ENCODE data around the gene FOXP2. TPM values are rescaled to one million over a fixed set of nuclear protein-coding genes. Genes with fewer than 3 reads are reported as not detected.

FOXP2 gene
- total RNA-seq, 1 experiment from 2014 or later: 0.17 TPM

DNA sequence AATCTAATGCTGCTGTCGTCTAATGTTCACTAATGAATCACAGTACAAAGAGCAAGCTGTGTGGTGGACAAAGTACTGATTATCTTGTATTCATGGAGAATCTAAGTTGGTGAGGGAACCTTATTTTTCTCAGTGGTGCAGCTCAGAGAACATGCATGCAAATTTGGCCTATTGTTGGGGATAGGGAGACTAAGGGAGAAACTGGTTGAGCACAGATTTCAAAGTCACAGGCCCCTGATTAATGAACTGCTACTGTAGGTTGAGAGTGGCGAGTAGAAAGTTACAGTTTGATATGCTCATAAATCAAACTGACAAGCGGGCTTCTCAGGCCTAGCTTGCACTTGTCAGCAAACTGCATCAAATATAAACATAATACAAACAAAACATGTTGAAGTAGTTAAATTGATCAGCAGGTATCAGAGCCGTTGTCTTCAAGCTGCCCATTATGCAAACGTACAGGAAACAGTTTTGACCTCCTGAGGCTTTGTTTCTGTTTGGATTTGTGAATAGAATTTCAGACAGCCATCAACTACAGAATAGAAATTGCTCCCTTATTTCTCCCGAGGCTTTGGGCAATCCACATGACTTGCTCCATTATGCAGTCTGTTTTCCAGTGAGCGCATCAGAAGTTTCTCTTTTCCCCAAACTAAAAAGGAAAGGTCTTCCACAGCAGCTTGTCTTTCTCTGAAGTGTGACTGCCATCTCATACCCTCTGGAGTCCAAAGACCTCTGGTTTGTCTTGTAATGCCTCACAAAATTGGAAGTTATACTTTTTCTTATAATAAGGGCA lies 215.8 kb downstream of the FOXP2 start (continued):
- TF ChIP-seq, protein P1, sequence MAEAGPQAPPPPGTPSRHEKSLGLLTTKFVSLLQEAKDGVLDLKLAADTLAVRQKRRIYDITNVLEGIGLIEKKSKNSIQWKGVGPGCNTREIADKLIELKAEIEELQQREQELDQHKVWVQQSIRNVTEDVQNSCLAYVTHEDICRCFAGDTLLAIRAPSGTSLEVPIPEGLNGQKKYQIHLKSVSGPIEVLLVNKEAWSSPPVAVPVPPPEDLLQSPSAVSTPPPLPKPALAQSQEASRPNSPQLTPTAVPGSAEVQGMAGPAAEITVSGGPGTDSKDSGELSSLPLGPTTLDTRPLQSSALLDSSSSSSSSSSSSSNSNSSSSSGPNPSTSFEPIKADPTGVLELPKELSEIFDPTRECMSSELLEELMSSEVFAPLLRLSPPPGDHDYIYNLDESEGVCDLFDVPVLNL (CRISPR knock-in tag; IDR thresholded peaks at IDR 0.05; ENCODE audit: borderline replicate concordance, low read depth): no peak
- TF ChIP-seq, protein P2, sequence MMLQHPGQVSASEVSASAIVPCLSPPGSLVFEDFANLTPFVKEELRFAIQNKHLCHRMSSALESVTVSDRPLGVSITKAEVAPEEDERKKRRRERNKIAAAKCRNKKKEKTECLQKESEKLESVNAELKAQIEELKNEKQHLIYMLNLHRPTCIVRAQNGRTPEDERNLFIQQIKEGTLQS (CRISPR knock-in tag; conservative IDR thresholded peaks at IDR 0.05): no peak
- TF ChIP-seq ZNF396 (CRISPR knock-in tag; IDR thresholded peaks at IDR 0.05; ENCODE audit: borderline replicate concordance) (no peak), GTF2I (CRISPR knock-in tag; conservative IDR thresholded peaks at IDR 0.05) (no peak), ATF1 (CRISPR knock-in tag; IDR thresholded peaks at IDR 0.05) (no peak), SMAD4 (CRISPR knock-in tag; IDR thresholded peaks at IDR 0.05) (no peak)
- TF ChIP-seq, protein P3, sequence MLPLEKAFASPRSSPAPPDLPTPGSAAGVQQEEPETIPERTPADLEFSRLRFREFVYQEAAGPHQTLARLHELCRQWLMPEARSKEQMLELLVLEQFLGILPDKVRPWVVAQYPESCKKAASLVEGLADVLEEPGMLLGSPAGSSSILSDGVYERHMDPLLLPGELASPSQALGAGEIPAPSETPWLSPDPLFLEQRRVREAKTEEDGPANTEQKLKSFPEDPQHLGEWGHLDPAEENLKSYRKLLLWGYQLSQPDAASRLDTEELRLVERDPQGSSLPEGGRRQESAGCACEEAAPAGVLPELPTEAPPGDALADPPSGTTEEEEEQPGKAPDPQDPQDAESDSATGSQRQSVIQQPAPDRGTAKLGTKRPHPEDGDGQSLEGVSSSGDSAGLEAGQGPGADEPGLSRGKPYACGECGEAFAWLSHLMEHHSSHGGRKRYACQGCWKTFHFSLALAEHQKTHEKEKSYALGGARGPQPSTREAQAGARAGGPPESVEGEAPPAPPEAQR (CRISPR knock-in tag; IDR thresholded peaks at IDR 0.05): no peak
- TF ChIP-seq, protein P4, sequence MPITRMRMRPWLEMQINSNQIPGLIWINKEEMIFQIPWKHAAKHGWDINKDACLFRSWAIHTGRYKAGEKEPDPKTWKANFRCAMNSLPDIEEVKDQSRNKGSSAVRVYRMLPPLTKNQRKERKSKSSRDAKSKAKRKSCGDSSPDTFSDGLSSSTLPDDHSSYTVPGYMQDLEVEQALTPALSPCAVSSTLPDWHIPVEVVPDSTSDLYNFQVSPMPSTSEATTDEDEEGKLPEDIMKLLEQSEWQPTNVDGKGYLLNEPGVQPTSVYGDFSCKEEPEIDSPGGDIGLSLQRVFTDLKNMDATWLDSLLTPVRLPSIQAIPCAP (CRISPR knock-in tag; IDR thresholded peaks at IDR 0.05): no peak
- TF ChIP-seq, protein P5, sequence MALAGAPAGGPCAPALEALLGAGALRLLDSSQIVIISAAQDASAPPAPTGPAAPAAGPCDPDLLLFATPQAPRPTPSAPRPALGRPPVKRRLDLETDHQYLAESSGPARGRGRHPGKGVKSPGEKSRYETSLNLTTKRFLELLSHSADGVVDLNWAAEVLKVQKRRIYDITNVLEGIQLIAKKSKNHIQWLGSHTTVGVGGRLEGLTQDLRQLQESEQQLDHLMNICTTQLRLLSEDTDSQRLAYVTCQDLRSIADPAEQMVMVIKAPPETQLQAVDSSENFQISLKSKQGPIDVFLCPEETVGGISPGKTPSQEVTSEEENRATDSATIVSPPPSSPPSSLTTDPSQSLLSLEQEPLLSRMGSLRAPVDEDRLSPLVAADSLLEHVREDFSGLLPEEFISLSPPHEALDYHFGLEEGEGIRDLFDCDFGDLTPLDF (CRISPR knock-in tag; IDR thresholded peaks at IDR 0.05): no peak

DNA sequence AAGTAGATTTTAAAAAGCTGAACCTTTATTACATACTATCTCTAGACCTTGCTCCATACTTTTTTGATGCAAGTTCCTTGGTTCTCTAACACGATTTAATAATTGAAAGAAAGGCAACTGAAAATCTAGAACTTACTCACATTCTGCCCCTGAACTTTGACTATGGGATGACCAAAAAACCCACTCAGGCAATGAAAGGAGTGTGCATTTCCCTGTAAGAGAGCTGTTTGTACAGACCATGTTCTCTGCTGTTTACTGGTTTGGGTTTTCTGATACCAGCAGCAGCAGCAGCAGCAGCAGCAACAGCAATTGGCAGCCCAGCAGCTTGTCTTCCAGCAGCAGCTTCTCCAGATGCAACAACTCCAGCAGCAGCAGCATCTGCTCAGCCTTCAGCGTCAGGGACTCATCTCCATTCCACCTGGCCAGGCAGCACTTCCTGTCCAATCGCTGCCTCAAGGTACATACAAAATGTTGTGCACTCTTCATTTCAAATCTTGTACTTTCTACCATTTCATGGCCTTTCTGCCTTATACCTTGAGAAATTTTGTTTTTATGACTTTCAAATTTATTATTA lies 216.7 kb downstream of the FOXP2 start:
- ATAC-seq: peak; percentile 29; the same call in 1 of the 2 replicates
- Mint-ChIP-seq H3K27ac (peak overlapping the region; percentile 76), H3K36me3 (no peaks in the 10 kb centered on the region), H3K4me1 (peaks cover 39% of the 10 kb centered on the region), H3K9me3 (no peaks in the 10 kb centered on the region), H3K4me3 (no peak overlapping the region), H3K27me3 (ENCODE audit: low read depth) (no peaks in the 10 kb centered on the region)
- DNase-seq (ENCODE audit: low spot score): no peak
- TF ChIP-seq, protein P6, sequence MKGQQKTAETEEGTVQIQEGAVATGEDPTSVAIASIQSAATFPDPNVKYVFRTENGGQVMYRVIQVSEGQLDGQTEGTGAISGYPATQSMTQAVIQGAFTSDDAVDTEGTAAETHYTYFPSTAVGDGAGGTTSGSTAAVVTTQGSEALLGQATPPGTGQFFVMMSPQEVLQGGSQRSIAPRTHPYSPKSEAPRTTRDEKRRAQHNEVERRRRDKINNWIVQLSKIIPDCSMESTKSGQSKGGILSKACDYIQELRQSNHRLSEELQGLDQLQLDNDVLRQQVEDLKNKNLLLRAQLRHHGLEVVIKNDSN (CRISPR knock-in tag; IDR thresholded peaks at IDR 0.05): no peak
- no peak for TF ChIP-seq JUN (CRISPR knock-in tag; IDR thresholded peaks at IDR 0.05)
- TF ChIP-seq, protein P7, sequence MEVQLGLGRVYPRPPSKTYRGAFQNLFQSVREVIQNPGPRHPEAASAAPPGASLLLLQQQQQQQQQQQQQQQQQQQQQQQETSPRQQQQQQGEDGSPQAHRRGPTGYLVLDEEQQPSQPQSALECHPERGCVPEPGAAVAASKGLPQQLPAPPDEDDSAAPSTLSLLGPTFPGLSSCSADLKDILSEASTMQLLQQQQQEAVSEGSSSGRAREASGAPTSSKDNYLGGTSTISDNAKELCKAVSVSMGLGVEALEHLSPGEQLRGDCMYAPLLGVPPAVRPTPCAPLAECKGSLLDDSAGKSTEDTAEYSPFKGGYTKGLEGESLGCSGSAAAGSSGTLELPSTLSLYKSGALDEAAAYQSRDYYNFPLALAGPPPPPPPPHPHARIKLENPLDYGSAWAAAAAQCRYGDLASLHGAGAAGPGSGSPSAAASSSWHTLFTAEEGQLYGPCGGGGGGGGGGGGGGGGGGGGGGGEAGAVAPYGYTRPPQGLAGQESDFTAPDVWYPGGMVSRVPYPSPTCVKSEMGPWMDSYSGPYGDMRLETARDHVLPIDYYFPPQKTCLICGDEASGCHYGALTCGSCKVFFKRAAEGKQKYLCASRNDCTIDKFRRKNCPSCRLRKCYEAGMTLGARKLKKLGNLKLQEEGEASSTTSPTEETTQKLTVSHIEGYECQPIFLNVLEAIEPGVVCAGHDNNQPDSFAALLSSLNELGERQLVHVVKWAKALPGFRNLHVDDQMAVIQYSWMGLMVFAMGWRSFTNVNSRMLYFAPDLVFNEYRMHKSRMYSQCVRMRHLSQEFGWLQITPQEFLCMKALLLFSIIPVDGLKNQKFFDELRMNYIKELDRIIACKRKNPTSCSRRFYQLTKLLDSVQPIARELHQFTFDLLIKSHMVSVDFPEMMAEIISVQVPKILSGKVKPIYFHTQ (CRISPR knock-in tag; IDR thresholded peaks at IDR 0.05): no peak
- TF ChIP-seq, protein P8, sequence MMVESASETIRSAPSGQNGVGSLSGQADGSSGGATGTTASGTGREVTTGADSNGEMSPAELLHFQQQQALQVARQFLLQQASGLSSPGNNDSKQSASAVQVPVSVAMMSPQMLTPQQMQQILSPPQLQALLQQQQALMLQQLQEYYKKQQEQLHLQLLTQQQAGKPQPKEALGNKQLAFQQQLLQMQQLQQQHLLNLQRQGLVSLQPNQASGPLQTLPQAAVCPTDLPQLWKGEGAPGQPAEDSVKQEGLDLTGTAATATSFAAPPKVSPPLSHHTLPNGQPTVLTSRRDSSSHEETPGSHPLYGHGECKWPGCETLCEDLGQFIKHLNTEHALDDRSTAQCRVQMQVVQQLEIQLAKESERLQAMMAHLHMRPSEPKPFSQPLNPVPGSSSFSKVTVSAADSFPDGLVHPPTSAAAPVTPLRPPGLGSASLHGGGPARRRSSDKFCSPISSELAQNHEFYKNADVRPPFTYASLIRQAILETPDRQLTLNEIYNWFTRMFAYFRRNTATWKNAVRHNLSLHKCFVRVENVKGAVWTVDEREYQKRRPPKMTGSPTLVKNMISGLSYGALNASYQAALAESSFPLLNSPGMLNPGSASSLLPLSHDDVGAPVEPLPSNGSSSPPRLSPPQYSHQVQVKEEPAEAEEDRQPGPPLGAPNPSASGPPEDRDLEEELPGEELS (CRISPR knock-in tag; IDR thresholded peaks at IDR 0.05): no peak
- no peak for TF ChIP-seq ZNF671 (CRISPR knock-in tag; IDR thresholded peaks at IDR 0.05)
- TF ChIP-seq FOXJ3 (CRISPR knock-in tag; IDR thresholded peaks at IDR 0.05; ENCODE audit: borderline replicate concordance): no peak
- TF ChIP-seq KAT7 (CRISPR knock-in tag; IDR thresholded peaks at IDR 0.05; ENCODE audit: borderline replicate concordance): no peak
- TF ChIP-seq ZNF317 (CRISPR knock-in tag; IDR thresholded peaks at IDR 0.05; ENCODE audit: borderline replicate concordance, low read depth): no peak
- TF ChIP-seq, protein P9, sequence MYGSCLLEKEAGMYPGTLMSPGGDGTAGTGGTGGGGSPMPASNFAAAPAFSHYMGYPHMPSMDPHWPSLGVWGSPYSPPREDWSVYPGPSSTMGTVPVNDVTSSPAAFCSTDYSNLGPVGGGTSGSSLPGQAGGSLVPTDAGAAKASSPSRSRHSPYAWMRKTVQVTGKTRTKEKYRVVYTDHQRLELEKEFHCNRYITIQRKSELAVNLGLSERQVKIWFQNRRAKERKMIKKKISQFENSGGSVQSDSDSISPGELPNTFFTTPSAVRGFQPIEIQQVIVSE (CRISPR knock-in tag; IDR thresholded peaks at IDR 0.05; ENCODE audit: borderline replicate concordance): no peak
- TF ChIP-seq, protein P10, sequence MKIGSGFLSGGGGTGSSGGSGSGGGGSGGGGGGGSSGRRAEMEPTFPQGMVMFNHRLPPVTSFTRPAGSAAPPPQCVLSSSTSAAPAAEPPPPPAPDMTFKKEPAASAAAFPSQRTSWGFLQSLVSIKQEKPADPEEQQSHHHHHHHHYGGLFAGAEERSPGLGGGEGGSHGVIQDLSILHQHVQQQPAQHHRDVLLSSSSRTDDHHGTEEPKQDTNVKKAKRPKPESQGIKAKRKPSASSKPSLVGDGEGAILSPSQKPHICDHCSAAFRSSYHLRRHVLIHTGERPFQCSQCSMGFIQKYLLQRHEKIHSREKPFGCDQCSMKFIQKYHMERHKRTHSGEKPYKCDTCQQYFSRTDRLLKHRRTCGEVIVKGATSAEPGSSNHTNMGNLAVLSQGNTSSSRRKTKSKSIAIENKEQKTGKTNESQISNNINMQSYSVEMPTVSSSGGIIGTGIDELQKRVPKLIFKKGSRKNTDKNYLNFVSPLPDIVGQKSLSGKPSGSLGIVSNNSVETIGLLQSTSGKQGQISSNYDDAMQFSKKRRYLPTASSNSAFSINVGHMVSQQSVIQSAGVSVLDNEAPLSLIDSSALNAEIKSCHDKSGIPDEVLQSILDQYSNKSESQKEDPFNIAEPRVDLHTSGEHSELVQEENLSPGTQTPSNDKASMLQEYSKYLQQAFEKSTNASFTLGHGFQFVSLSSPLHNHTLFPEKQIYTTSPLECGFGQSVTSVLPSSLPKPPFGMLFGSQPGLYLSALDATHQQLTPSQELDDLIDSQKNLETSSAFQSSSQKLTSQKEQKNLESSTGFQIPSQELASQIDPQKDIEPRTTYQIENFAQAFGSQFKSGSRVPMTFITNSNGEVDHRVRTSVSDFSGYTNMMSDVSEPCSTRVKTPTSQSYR (CRISPR knock-in tag; IDR thresholded peaks at IDR 0.05): no peak
- CTCF ChIA-PET: interaction anchor here (0.9 kb wide), 1 partner anchor 27 kb away, joined by 3 read pairs; no protein-coding TSS in a partner anchor
- POLR2A ChIA-PET: no interaction called here

All from WTC11 (cell line).